GM18517 (cell line): ENCODE data around the gene TMEM232.
"Not testable (repeated sequence)": the region's sequence is repeated elsewhere in the genome, so short reads cannot be mapped to it uniquely, and the experiment has no call there.

Experiments
- ATAC-seq: cut with Tn5 transposase; IDR thresholded peaks from one replicate; pipeline ENCODE4 v1.9.1; 2021; ENCODE audit warnings: mild to moderate bottlenecking, moderate library complexity; ENCODE audit not compliant: unreplicated experiment

The TMEM232 gene

GRCh38 chr5:110716247-110717245 is 9.9 kb downstream of the TMEM232 start:
- peak; percentile 96 for ATAC-seq

- ATAC-seq, result no peak
These were observed 19.1 kb downstream of the TMEM232 start for GRCh38 chr5:110707260-110707844.

- ATAC-seq, result no peak
These were observed 21.1 kb downstream of the TMEM232 start for GRCh38 chr5:110705349-110705748.

GRCh38 chr5:110703481-110703880 is 23.0 kb downstream of the TMEM232 start:
- ATAC-seq, result no peak

GRCh38 chr5:110702704-110703103 is 23.8 kb downstream of the TMEM232 start:
- no peak for ATAC-seq

GRCh38 chr5:110702300-110702699 is 24.2 kb downstream of the TMEM232 start:
- ATAC-seq, result no peak

GRCh38 chr5:110692669-110693068 is 33.8 kb downstream of the TMEM232 start:
- ATAC-seq, result not testable (repeated sequence)

- ATAC-seq, result not testable (repeated sequence)
These were observed 35.9 kb downstream of the TMEM232 start for GRCh38 chr5:110690587-110690986.

GRCh38 chr5:110687485-110687884 is 39.0 kb downstream of the TMEM232 start:
- ATAC-seq, result no peak

- ATAC-seq, result no peak
These were observed 40.2 kb downstream of the TMEM232 start for GRCh38 chr5:110686270-110686669.

GRCh38 chr5:110681953-110682352 is 44.5 kb downstream of the TMEM232 start:
- ATAC-seq, result no peak

GRCh38 chr5:110681109-110681508 is 45.4 kb downstream of the TMEM232 start:
- no peak for ATAC-seq

GRCh38 chr5:110676554-110676953 is 49.9 kb downstream of the TMEM232 start:
- ATAC-seq, result not testable (repeated sequence)

- ATAC-seq, result no peak
These were observed 61.2 kb downstream of the TMEM232 start for GRCh38 chr5:110665184-110665726.

GRCh38 chr5:110663525-110663924 is 62.9 kb downstream of the TMEM232 start:
- ATAC-seq, result peak; percentile 83

GRCh38 chr5:110658006-110658405 is 68.5 kb downstream of the TMEM232 start:
- no peak for ATAC-seq

GRCh38 chr5:110653231-110653970 is 73.1 kb downstream of the TMEM232 start:
- ATAC-seq, result no peak

- ATAC-seq, result no peak
These were observed 75.0 kb downstream of the TMEM232 start for GRCh38 chr5:110651507-110651906.

- no peak for ATAC-seq
These were observed 82.1 kb downstream of the TMEM232 start for GRCh38 chr5:110644357-110644756.

GRCh38 chr5:110638970-110639902 is 87.2 kb downstream of the TMEM232 start:
- ATAC-seq, result no peak
